HFFc6 (cell line): ENCODE measurements around the gene SERPINE1. TPM values are rescaled to one million over a fixed set of nuclear protein-coding genes. Genes with fewer than 3 reads are reported as not detected.
"Not testable (repeated sequence)": the region's sequence is repeated elsewhere in the genome, so short reads cannot be mapped to it uniquely, and the experiment has no call there.

ENCODE experiments used
- DNase-seq: peaks from one replicate; pipeline ENCODE4 v3.0.0-alpha.2; 2018
- H3K27ac Mint-ChIP-seq: 2 replicates; pipeline ENCODE4 v1.8.0; 2020; ENCODE audit warnings: mild to moderate bottlenecking, mixed read lengths
- H3K27me3 Mint-ChIP-seq: 2 replicates; pipeline ENCODE4 v1.8.0; 2021; ENCODE audit warnings: mild to moderate bottlenecking, moderate library complexity, mixed read lengths; ENCODE audit not compliant: insufficient read depth
- H3K36me3 Mint-ChIP-seq: 2 replicates; pipeline ENCODE4 v1.8.0; 2021; ENCODE audit warnings: low read depth, mixed read lengths
- H3K4me1 Mint-ChIP-seq: 2 replicates; pipeline ENCODE4 v1.8.0; 2020; ENCODE audit warnings: low read depth, mixed read lengths
- H3K4me3 Mint-ChIP-seq: 2 replicates; pipeline ENCODE4 v1.8.0; 2020; ENCODE audit warnings: mild to moderate bottlenecking, moderate library complexity, mixed read lengths
- H3K9me3 Mint-ChIP-seq: 2 replicates; pipeline ENCODE4 v1.8.0; 2020; ENCODE audit warnings: mild to moderate bottlenecking, mixed read lengths
- CTCF ChIP-seq: fragments of 200-600 bp; sonication (generic); IDR thresholded peaks from 2 replicates; pipeline ENCODE4 v1.5.0; 2021; ENCODE audit warnings: antibody characterized with exemption, mild to moderate bottlenecking
- total RNA-seq, 6 experiments: library from RNA; stranded (reverse); fragmentation: NEBNext Ultra II Directional; extraction: Animal tissue kit (Norgen Biotek cat#: 25700); gene quantifications; 2 replicates in 1 of 6; 3 replicates in 5 of 6; pipeline ENCODE4 v1.2.3, GENCODE V29; 2021

Gene SERPINE1
- total RNA-seq, 6 experiments from 2014 or later: 906 to 2,092 (median 1,052) TPM

- no peaks in the 10 kb centered on the region for H3K36me3 Mint-ChIP-seq
- no peak overlapping the region for H3K4me3 Mint-ChIP-seq
- TF ChIP-seq CTCF: no peak
- no peaks in the 10 kb centered on the region; the same call in 1 of the 2 replicates for H3K27me3 Mint-ChIP-seq
- no peak for DNase-seq
- peak overlapping the region; percentile 57 for H3K27ac Mint-ChIP-seq
- peaks cover 64% of the 10 kb centered on the region for H3K4me1 Mint-ChIP-seq
- H3K9me3 Mint-ChIP-seq: no peaks in the 10 kb centered on the region
These were observed 22.1 kb upstream of the SERPINE1 start for GRCh38 chr7:101104799-101105198.

- Mint-ChIP-seq H3K4me1 (peaks cover 60% of the 10 kb centered on the region), H3K27ac (peak overlapping the region; percentile 57; the same call in 1 of the 2 replicates)
- not testable (repeated sequence) for H3K4me3 Mint-ChIP-seq, H3K36me3 Mint-ChIP-seq, H3K9me3 Mint-ChIP-seq, DNase-seq, H3K27me3 Mint-ChIP-seq
These were observed 21.7 kb upstream of the SERPINE1 start for GRCh38 chr7:101105248-101105647.

- no peak for DNase-seq
- Mint-ChIP-seq H3K4me1 (peaks cover 49% of the 10 kb centered on the region), H3K27ac (no peak overlapping the region), H3K27me3 (no peaks in the 10 kb centered on the region; the same call in 1 of the 2 replicates), H3K36me3 (no peaks in the 10 kb centered on the region), H3K4me3 (no peak overlapping the region), H3K9me3 (no peaks in the 10 kb centered on the region)
- no peak for TF ChIP-seq CTCF
These were observed 20.5 kb upstream of the SERPINE1 start for GRCh38 chr7:101106386-101106785.

- H3K27me3 Mint-ChIP-seq: no peaks in the 10 kb centered on the region; the same call in 1 of the 2 replicates
These were observed 18.5 kb upstream of the SERPINE1 start for GRCh38 chr7:101108330-101108857.

GRCh38 chr7:101108961-101109360 is 17.9 kb upstream of the SERPINE1 start:
- Mint-ChIP-seq H3K9me3 (no peaks in the 10 kb centered on the region), H3K4me1 (peaks cover 48% of the 10 kb centered on the region), H3K27ac (peak overlapping the region; percentile 43), H3K4me3 (no peak overlapping the region), H3K27me3 (no peaks in the 10 kb centered on the region; the same call in 1 of the 2 replicates), H3K36me3 (no peaks in the 10 kb centered on the region)
- no peak for DNase-seq
- no peak for TF ChIP-seq CTCF

More at GRCh38 chr7:101108330-101108857, 18.5 kb upstream of the SERPINE1 start:
- Mint-ChIP-seq H3K4me3 (no peak overlapping the region), H3K4me1 (peaks cover 50% of the 10 kb centered on the region), H3K9me3 (no peaks in the 10 kb centered on the region), H3K36me3 (no peaks in the 10 kb centered on the region), H3K27ac (no peak overlapping the region)
- no peak for DNase-seq
- no peak for TF ChIP-seq CTCF

- no peak for DNase-seq
- Mint-ChIP-seq H3K9me3 (no peaks in the 10 kb centered on the region), H3K27ac (peak overlapping the region; percentile 43; the same call in 1 of the 2 replicates), H3K27me3 (no peaks in the 10 kb centered on the region; the same call in 1 of the 2 replicates), H3K4me3 (no peak overlapping the region), H3K36me3 (no peaks in the 10 kb centered on the region), H3K4me1 (peaks cover 48% of the 10 kb centered on the region)
- TF ChIP-seq CTCF: no peak
These were observed 17.5 kb upstream of the SERPINE1 start for GRCh38 chr7:101109368-101109767.
